ENCODE results near the gene DMD.

DNA sequence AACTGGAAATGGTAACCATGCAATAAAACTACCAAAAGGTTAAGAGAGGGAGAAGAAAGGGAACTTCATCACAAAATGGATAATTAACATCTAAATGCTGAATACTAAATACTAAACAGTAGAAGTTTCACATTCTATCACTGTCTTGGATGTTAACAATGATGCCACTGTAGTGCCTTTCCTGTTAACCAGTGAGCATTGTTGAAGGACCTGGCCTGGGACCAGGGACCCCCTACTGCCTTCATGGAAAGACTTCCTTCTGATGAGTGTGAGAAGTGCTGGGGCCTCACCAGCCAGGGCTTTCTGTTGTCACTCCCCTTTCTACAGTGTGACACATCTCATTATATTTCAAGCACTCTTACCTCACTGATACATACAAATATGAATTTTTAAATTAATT is 1400.2 kb downstream of the DMD start:
- TF ChIP-seq, protein P1, sequence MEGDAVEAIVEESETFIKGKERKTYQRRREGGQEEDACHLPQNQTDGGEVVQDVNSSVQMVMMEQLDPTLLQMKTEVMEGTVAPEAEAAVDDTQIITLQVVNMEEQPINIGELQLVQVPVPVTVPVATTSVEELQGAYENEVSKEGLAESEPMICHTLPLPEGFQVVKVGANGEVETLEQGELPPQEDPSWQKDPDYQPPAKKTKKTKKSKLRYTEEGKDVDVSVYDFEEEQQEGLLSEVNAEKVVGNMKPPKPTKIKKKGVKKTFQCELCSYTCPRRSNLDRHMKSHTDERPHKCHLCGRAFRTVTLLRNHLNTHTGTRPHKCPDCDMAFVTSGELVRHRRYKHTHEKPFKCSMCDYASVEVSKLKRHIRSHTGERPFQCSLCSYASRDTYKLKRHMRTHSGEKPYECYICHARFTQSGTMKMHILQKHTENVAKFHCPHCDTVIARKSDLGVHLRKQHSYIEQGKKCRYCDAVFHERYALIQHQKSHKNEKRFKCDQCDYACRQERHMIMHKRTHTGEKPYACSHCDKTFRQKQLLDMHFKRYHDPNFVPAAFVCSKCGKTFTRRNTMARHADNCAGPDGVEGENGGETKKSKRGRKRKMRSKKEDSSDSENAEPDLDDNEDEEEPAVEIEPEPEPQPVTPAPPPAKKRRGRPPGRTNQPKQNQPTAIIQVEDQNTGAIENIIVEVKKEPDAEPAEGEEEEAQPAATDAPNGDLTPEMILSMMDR (IDR thresholded peaks at IDR 0.05) = no peak
- no peak for TF ChIP-seq POLR2AphosphoS5 (IDR thresholded peaks at IDR 0.05)
